ENCODE data around the gene ABCC12. TPM values are rescaled to one million over a fixed set of nuclear protein-coding genes. Genes with fewer than 3 reads are reported as not detected.

The ABCC12 gene
- total RNA-seq, 1 donor from 2014 or later: not detected

GRCh38 chr16:48153774-48154173, 2.0 kb downstream of the ABCC12 start:
- no peak for TF ChIP-seq CTCF (IDR thresholded peaks at IDR 0.05; ENCODE audit: insufficient read depth, low read length, poor library complexity, severe bottlenecking)
- no peaks in the 10 kb centered on the region for H3K36me3 ChIP-seq (ENCODE audit: control insufficient read depth, insufficient read depth, low read length)
- no peaks in the 10 kb centered on the region for H3K27me3 ChIP-seq (ENCODE audit: control insufficient read depth, insufficient read depth, low read length)
- DNase-seq (ENCODE audit: low read depth): no peak
- no peak overlapping the region for H3K4me3 ChIP-seq (ENCODE audit: low read depth, low read length)

GRCh38 chr16:48152226-48152625, 3.6 kb downstream of the ABCC12 start:
- TF ChIP-seq CTCF (IDR thresholded peaks at IDR 0.05; ENCODE audit: insufficient read depth, low read length, poor library complexity, severe bottlenecking): no peak
- Histone ChIP-seq H3K36me3 (ENCODE audit: control insufficient read depth, insufficient read depth, low read length) (no peaks in the 10 kb centered on the region), H3K4me3 (ENCODE audit: low read depth, low read length) (no peak overlapping the region), H3K27me3 (ENCODE audit: control insufficient read depth, insufficient read depth, low read length) (no peaks in the 10 kb centered on the region)
- no peak for DNase-seq (ENCODE audit: low read depth)

- H3K36me3 ChIP-seq (ENCODE audit: control insufficient read depth, insufficient read depth, low read length): no peaks in the 10 kb centered on the region
- no peak for DNase-seq (ENCODE audit: low read depth)
- no peak for TF ChIP-seq CTCF (IDR thresholded peaks at IDR 0.05; ENCODE audit: insufficient read depth, low read length, poor library complexity, severe bottlenecking)
- H3K4me3 ChIP-seq (ENCODE audit: low read depth, low read length): no peak overlapping the region
- no peaks in the 10 kb centered on the region for H3K27me3 ChIP-seq (ENCODE audit: control insufficient read depth, insufficient read depth, low read length)
Measured at GRCh38 chr16:48150707-48151106, 5.1 kb downstream of the ABCC12 start.

GRCh38 chr16:48146710-48147109, 9.1 kb downstream of the ABCC12 start:
- Histone ChIP-seq H3K36me3 (ENCODE audit: control insufficient read depth, insufficient read depth, low read length) (no peaks in the 10 kb centered on the region), H3K4me3 (ENCODE audit: low read depth, low read length) (no peak overlapping the region), H3K27me3 (ENCODE audit: control insufficient read depth, insufficient read depth, low read length) (no peaks in the 10 kb centered on the region)
- DNase-seq (ENCODE audit: low read depth): no peak
- TF ChIP-seq CTCF (IDR thresholded peaks at IDR 0.05; ENCODE audit: insufficient read depth, low read length, poor library complexity, severe bottlenecking): no peak

- DNase-seq (ENCODE audit: low read depth): no peak
- H3K4me3 ChIP-seq (ENCODE audit: low read depth, low read length): no peak overlapping the region
- H3K36me3 ChIP-seq (ENCODE audit: control insufficient read depth, insufficient read depth, low read length): no peaks in the 10 kb centered on the region
- no peaks in the 10 kb centered on the region for H3K27me3 ChIP-seq (ENCODE audit: control insufficient read depth, insufficient read depth, low read length)
- TF ChIP-seq CTCF (IDR thresholded peaks at IDR 0.05; ENCODE audit: insufficient read depth, low read length, poor library complexity, severe bottlenecking): no peak
Measured at GRCh38 chr16:48146131-48146530, 9.7 kb downstream of the ABCC12 start.

- no peak for DNase-seq (ENCODE audit: low read depth)
- TF ChIP-seq CTCF (IDR thresholded peaks at IDR 0.05; ENCODE audit: insufficient read depth, low read length, poor library complexity, severe bottlenecking): no peak
- H3K36me3 ChIP-seq (ENCODE audit: control insufficient read depth, insufficient read depth, low read length): no peaks in the 10 kb centered on the region
- H3K27me3 ChIP-seq (ENCODE audit: control insufficient read depth, insufficient read depth, low read length): no peaks in the 10 kb centered on the region
- no peak overlapping the region for H3K4me3 ChIP-seq (ENCODE audit: low read depth, low read length)
Measured at GRCh38 chr16:48143812-48144368, 11.9 kb downstream of the ABCC12 start.
